Measurements from ENCODE around the gene REXO1.

REXO1 gene

DNA sequence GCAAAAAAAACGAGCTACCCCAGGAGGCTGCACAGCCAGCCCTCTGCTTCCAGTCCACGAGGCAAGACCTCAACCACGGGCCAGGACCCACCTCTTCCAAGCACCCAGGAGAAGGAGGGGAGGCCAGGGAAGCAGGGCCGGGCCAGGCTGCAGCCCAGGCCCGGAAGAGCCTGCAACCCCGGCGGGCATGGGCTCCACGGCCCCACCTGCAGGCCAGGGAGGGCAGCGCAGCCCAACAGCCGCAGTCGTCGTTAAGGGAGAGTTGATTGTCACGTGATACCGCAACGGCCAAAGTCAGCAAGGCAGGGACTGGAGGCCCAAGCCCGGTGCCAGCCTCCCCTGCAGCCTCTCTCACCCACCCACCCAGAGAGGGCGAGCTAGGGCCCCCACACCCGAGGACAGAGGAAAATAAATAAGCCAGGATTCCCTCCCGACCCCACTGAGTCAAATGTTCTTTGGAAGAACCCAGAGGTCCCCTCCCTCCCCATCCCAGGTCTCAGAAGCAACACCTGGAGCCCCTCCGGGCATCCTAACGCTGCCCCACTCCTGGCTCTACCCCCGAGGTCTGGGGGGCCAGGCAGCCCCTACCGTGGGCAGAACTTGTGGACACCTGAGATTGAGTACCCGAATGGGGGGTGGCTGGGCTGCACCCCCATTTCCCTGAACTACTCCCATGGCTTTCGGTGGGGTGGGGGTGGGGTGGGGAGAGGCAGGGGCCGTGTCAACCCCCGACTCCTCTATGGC lies 5.2 kb upstream of the REXO1 start:
- peak; percentile 73 for TF ChIP-seq FOXP2 (optimal IDR thresholded peaks at IDR 0.05; ENCODE audit: borderline replicate concordance, extremely low read depth, extremely low read length, insufficient read depth)
- no peak for TF ChIP-seq TAF1 (IDR thresholded peaks at IDR 0.05; ENCODE audit: borderline replicate concordance, insufficient read depth, low read length)
- no peak for TF ChIP-seq SIN3A (IDR thresholded peaks at IDR 0.05; ENCODE audit: borderline replicate concordance, insufficient read depth, low read length)

- no peak for TF ChIP-seq POLR2AphosphoS5 (IDR thresholded peaks at IDR 0.05; ENCODE audit: low read depth, low read length)
- no peak for TF ChIP-seq REST (IDR thresholded peaks at IDR 0.05; ENCODE audit: insufficient read depth in 1 of 2, low read depth in 2 of 2, low read length in 2 of 2)
- TF ChIP-seq TAF1 (IDR thresholded peaks at IDR 0.05; ENCODE audit: borderline replicate concordance, insufficient read depth, low read length): no peak
- no peak for TF ChIP-seq FOXP2 (optimal IDR thresholded peaks at IDR 0.05; ENCODE audit: borderline replicate concordance, extremely low read depth, extremely low read length, insufficient read depth)
- TF ChIP-seq SIN3A (IDR thresholded peaks at IDR 0.05; ENCODE audit: borderline replicate concordance, insufficient read depth, low read length): no peak
These were observed 4.4 kb upstream of the REXO1 start for GRCh38 chr19:1852581-1853128.

DNA sequence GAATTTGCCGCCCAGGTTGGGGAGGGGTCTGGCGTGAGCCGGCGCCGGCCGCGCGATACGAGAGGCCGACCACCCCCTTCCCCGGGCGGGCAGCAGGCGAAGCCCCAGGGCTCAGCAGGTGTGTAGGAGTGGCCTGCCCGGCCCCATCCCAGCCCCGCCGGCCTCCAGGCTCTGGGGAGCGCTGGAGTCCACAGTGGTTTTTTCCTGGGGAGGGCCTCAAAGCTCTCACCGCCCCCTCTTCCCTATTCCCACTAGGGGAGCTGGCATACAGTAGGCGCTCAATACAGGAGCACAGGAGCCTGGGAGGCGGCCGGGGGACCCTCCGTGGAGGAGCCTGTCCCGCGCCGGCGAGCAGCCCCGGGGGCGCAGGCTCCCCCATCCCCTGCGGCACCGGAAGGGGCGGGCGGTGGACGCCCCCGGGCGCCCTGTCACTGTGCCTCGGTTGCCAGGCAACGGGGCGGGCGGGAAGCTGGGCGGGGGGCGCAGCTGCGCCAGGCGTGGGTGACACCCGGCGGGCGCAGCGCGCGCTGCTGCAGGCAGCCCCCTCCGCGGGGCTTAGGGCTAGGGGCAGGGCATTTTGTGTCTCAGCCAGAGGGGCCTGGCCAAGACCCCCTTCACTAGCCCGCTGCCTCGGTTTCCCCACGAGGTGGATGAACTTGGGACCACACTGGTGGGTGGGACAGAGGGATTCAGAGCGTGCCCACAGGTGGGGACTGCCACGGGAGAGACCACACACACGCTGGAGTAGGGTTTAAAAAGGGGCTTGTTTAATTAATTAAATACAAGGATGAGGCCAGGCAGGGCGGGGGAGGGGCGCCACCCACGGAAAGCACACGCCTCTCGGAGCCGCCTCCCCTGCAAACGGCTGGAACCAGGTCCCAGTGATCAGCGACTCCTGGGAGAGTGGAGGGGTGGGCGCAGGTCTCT lies 3.6 kb upstream of the REXO1 start:
- TF ChIP-seq FOXP2 (optimal IDR thresholded peaks at IDR 0.05; ENCODE audit: borderline replicate concordance, extremely low read depth, extremely low read length, insufficient read depth): no peak
- no peak for TF ChIP-seq SIN3A (IDR thresholded peaks at IDR 0.05; ENCODE audit: borderline replicate concordance, insufficient read depth, low read length)
- TF ChIP-seq POLR2AphosphoS5 (IDR thresholded peaks at IDR 0.05; ENCODE audit: low read depth, low read length): no peak
- TF ChIP-seq TAF1 (IDR thresholded peaks at IDR 0.05; ENCODE audit: borderline replicate concordance, insufficient read depth, low read length): no peak
- TF ChIP-seq REST (IDR thresholded peaks at IDR 0.05; ENCODE audit: insufficient read depth in 1 of 2, low read depth in 2 of 2, low read length in 2 of 2): no peak

GRCh38 chr19:1850809-1851653 lies 2.7 kb upstream of the REXO1 start:
- TF ChIP-seq FOXP2 (optimal IDR thresholded peaks at IDR 0.05; ENCODE audit: borderline replicate concordance, extremely low read depth, extremely low read length, insufficient read depth) (no peak), SIN3A (IDR thresholded peaks at IDR 0.05; ENCODE audit: borderline replicate concordance, insufficient read depth, low read length) (no peak), POLR2AphosphoS5 (IDR thresholded peaks at IDR 0.05; ENCODE audit: low read depth, low read length) (no peak), REST (IDR thresholded peaks at IDR 0.05; ENCODE audit: insufficient read depth in 1 of 2, low read depth in 2 of 2, low read length in 2 of 2) (no peak)

All from PFSK-1 (cell line).